GM12892 (cell line): ENCODE data around the gene HMCN1.

Experiments
- POLR2A ChIP-seq: IDR thresholded peaks from 2 replicates; pipeline ENCODE4 v1.6.1; 2011; ENCODE audit warnings: low read depth, low read length, control low read depth
- POLR2AphosphoS5 ChIP-seq: IDR thresholded peaks from 2 replicates; pipeline ENCODE4 v1.6.1; 2011; ENCODE audit warnings: low read depth, low read length, control low read depth

DNA sequence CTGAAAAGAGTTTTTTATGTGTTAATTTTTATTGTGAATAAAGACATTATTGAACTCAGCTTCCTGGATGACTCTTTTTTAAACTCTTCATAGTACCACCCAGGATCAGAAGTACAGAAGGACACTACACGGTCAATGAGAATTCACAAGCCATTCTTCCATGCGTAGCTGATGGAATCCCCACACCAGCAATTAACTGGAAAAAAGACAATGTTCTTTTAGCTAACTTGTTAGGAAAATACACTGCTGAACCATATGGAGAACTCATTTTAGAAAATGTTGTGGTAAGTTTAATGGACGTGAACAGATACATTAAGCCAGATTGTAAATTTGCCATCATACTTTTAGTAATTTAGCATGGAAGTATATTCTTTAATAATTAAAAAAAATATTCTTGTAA lies 391.3 kb downstream of the HMCN1 start:
- TF ChIP-seq POLR2A (no peak), POLR2AphosphoS5 (no peak)
